Peyer's patch (tissue), 4 donors: ENCODE measurements around the gene ITGA2B. TPM values are rescaled to one million over a fixed set of nuclear protein-coding genes. Genes with fewer than 3 reads are reported as not detected.

Experiments
- DNase-seq, 3 donors: peaks; one replicate each; pipeline ENCODE4 v3.0.0-alpha.2; 2017 to 2019
- H3K27ac ChIP-seq, 4 donors: fragments of 200-600 bp; sonication (generic); one replicate each; pipeline ENCODE4 v1.5.1; 2016 to 2019
- H3K27me3 ChIP-seq, 2 donors: fragments of 200-600 bp; sonication (generic); one replicate each; pipeline ENCODE4 v1.5.1; 2019
- H3K36me3 ChIP-seq, 3 donors: fragments of 200-600 bp; sonication (generic); one replicate each; pipeline ENCODE4 v1.5.1; 2016 to 2019
- H3K4me1 ChIP-seq, 4 donors: fragments of 200-600 bp; sonication (generic); one replicate each; pipeline ENCODE4 v1.5.1; 2016 to 2019
- H3K4me3 ChIP-seq, 4 donors: fragments of 200-600 bp; sonication (generic); 1 replicate in 3 of 4; 2 replicates in 1 of 4; pipeline ENCODE4 v1.5.1; 2016 to 2019; ENCODE audit warnings: mild to moderate bottlenecking in 1 of 4
- H3K9me3 ChIP-seq, 4 donors: fragments of 200-600 bp; sonication (generic); one replicate each; pipeline ENCODE4 v1.5.1; 2016 to 2019; ENCODE audit warnings: mild to moderate bottlenecking in 1 of 4
- CTCF ChIP-seq, 6 experiments: fragments of 450-650 bp in 4 of 6; fragments of 200-600 bp in 2 of 6; sonication (generic) in 1 of 6; IDR thresholded peaks; one replicate each; pipeline ENCODE4 v1.5.1; 2017 to 2019; ENCODE audit warnings: antibody characterized with exemption in 6 of 6, mild to moderate bottlenecking in 3 of 6, moderate library complexity in 1 of 6
- POLR2A ChIP-seq, 2 donors: fragments of 450-650 bp; IDR thresholded peaks; one replicate each; pipeline ENCODE4 v1.5.1; 2017; ENCODE audit warnings: antibody characterized with exemption in 2 of 2, mild to moderate bottlenecking in 2 of 2, moderate library complexity in 2 of 2
- total RNA-seq, 4 donors: library from RNA; depleted of rRNA; stranded (reverse); fragments of >200 nt; gene quantifications; one replicate each; pipeline ENCODE4 v1.1.0, GENCODE V29; 2016

The ITGA2B gene
- total RNA-seq, 4 donors from 2014 or later = 2.5 TPM; not detected in 3

DNA sequence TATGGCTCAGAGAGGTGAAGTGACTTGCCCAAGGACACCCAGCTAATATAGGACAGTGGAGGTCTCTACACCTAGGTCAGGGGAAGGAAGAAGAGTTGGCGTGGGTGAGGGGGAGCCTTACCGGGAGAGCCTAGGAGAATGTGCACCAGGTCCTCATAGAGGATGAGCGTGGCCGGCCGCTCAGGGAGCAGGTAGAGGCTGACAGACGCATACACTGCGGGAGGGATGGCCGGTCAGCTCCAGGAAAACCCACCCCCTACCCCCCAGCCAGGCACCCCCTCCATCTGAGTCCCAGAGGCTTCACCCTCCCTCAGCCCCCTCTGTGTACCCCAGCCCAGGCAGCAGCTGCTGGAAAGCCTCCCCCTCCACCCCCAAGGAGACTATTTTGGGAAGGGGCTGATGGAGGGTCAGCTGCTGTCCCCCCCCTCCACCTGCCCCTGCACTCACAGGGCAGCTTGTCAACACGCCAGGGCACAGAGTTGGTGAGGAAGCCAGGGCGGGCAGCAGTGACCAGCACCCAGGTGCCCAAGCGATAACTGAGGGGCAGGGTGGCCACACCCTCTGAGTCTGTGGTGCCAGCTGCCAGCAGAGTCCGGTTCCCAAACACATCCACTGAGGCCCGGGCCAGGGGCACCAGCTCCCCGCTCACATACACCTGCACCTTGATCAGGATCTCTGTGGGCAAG lies 29.8 kb downstream of the ITGA2B start:
- Histone ChIP-seq H3K4me1 (peaks cover 0 to 12% (median 10%) of the 10 kb centered on the region in 4 donors), H3K27me3 (peaks cover 0 to 12% of the 10 kb centered on the region in 2 donors), H3K27ac (no peak overlapping the region), H3K36me3 (no peaks in the 10 kb centered on the region), H3K4me3 (no peak overlapping the region), H3K9me3 (no peaks in the 10 kb centered on the region)
- no peak for TF ChIP-seq CTCF (IDR thresholded peaks at IDR 0.05)
- no peak for TF ChIP-seq POLR2A (IDR thresholded peaks at IDR 0.05)
- DNase-seq = no peak

DNA sequence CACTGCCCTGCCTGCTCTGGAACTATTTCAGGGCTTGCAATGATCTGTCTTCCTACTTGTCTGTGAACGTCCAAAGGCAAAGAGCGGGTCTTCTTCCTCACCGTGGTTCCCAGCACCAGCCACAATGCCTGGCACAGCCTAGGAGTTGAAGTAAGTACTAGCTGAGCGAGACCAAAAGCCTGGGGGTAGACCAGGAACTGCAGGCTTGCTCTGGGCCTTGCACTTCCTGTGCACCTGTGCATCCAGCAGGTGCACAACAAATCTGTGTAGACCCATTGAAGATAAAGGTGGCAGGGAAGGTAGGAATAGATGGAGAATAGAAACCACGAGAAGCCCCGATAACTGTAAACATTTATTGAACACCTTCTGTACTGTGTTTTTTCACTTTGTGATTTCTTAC lies 30.4 kb downstream of the ITGA2B start:
- TF ChIP-seq POLR2A (IDR thresholded peaks at IDR 0.05) (no peak), CTCF (IDR thresholded peaks at IDR 0.05) (no peak)
- no peak overlapping the region for H3K27ac ChIP-seq
- H3K36me3 ChIP-seq = no peaks in the 10 kb centered on the region
- no peak for DNase-seq
- peaks cover 0 to 12% of the 10 kb centered on the region in 2 donors for H3K27me3 ChIP-seq
- H3K4me1 ChIP-seq = peaks cover 0 to 12% (median 10%) of the 10 kb centered on the region in 4 donors
- H3K4me3 ChIP-seq = no peak overlapping the region
- H3K9me3 ChIP-seq = no peaks in the 10 kb centered on the region

- H3K4me3 ChIP-seq = no peak overlapping the region
- no peak for DNase-seq
Measured at GRCh38 chr17:44358066-44358465, 31.4 kb downstream of the ITGA2B start.

GRCh38 chr17:44356241-44356640 lies 33.2 kb downstream of the ITGA2B start:
- H3K27me3 ChIP-seq = no peaks in the 10 kb centered on the region
- peaks cover 0 to 4% (median 0%) of the 10 kb centered on the region in 4 donors for H3K4me1 ChIP-seq
- H3K27ac ChIP-seq = no peak overlapping the region
- TF ChIP-seq CTCF (IDR thresholded peaks at IDR 0.05) (no peak), POLR2A (IDR thresholded peaks at IDR 0.05) (no peak)
- no peaks in the 10 kb centered on the region for H3K9me3 ChIP-seq
- no peak for DNase-seq
- H3K36me3 ChIP-seq = peaks cover 0 to 20% (median 0%) of the 10 kb centered on the region in 3 donors
- H3K4me3 ChIP-seq = no peak overlapping the region

More at GRCh38 chr17:44358066-44358465, 31.4 kb downstream of the ITGA2B start:
- peaks cover 0 to 9% (median 7%) of the 10 kb centered on the region in 4 donors for H3K4me1 ChIP-seq
- H3K9me3 ChIP-seq = no peaks in the 10 kb centered on the region
- peaks cover 0 to 2% (median 0%) of the 10 kb centered on the region in 3 donors for H3K36me3 ChIP-seq
- no peak for TF ChIP-seq POLR2A (IDR thresholded peaks at IDR 0.05)
- TF ChIP-seq CTCF (IDR thresholded peaks at IDR 0.05) = no peak
- peaks cover 0 to 8% of the 10 kb centered on the region in 2 donors for H3K27me3 ChIP-seq
- H3K27ac ChIP-seq = no peak overlapping the region

DNA sequence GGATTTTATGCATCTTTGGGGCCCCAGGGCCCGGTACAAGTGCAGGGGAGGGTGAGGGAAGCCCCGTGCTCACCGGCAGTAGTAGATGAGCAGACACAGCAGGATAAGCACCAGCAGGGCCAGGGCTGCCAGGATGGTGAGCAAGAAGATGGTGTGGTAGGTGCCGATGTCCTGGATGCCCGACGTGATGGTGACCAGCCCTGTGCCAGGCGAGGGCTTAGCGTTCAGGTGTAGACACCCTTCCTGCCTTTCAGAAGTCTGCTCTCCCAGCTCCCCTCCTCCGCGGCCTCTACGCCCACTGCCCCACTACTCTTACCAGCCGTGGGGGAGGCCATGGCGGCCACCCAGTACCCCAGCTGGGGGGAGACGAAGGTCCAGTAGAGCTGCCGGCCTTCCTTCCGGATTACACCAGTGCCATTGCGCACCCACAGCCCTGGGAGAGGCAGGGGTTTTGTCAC lies 33.8 kb downstream of the ITGA2B start:
- no peak for DNase-seq
- Histone ChIP-seq H3K9me3 (no peaks in the 10 kb centered on the region), H3K27me3 (no peaks in the 10 kb centered on the region), H3K4me3 (no peak overlapping the region), H3K36me3 (peaks cover 0 to 26% (median 0%) of the 10 kb centered on the region in 3 donors), H3K4me1 (peaks cover 0 to 4% (median 0%) of the 10 kb centered on the region in 4 donors), H3K27ac (no peak overlapping the region)
- no peak for TF ChIP-seq CTCF (IDR thresholded peaks at IDR 0.05)
- TF ChIP-seq POLR2A (IDR thresholded peaks at IDR 0.05) = no peak
